Measurements from ENCODE around the gene CHST4.

DNA sequence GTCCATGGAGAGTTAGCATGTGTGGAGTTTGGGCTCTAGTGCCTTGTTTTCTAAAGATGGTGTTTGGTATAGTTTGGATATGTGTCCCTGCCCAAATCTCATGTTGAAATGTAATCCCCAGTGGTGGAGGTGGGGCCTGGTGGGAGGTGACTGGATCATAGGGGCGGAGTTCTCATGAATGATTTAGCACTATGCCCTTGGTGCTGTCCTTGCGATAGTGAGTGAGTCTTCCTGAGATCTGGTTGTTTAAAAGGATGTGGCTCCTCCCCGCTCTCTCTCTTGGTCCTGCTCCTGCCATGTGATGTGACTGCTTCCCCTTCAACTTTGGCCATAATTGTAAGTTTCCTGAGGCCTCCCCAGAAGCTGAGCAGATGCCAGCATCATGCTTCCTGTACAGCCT lies 28.2 kb upstream of the CHST4 start:
- TF ChIP-seq BHLHE40 (IDR thresholded peaks at IDR 0.05; ENCODE audit: low read depth, low read length) (no peak), EP300 (IDR thresholded peaks at IDR 0.05) (no peak), MAZ (IDR thresholded peaks at IDR 0.05; ENCODE audit: borderline replicate concordance, low read depth, low read length) (no peak), SREBF2 (IDR thresholded peaks at IDR 0.05) (no peak), ESRRA (IDR thresholded peaks at IDR 0.05; ENCODE audit: borderline replicate concordance, low read length) (no peak)
- TF ChIP-seq, protein P1, sequence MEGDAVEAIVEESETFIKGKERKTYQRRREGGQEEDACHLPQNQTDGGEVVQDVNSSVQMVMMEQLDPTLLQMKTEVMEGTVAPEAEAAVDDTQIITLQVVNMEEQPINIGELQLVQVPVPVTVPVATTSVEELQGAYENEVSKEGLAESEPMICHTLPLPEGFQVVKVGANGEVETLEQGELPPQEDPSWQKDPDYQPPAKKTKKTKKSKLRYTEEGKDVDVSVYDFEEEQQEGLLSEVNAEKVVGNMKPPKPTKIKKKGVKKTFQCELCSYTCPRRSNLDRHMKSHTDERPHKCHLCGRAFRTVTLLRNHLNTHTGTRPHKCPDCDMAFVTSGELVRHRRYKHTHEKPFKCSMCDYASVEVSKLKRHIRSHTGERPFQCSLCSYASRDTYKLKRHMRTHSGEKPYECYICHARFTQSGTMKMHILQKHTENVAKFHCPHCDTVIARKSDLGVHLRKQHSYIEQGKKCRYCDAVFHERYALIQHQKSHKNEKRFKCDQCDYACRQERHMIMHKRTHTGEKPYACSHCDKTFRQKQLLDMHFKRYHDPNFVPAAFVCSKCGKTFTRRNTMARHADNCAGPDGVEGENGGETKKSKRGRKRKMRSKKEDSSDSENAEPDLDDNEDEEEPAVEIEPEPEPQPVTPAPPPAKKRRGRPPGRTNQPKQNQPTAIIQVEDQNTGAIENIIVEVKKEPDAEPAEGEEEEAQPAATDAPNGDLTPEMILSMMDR (IDR thresholded peaks at IDR 0.05): no peak
- TF ChIP-seq, protein P2, sequence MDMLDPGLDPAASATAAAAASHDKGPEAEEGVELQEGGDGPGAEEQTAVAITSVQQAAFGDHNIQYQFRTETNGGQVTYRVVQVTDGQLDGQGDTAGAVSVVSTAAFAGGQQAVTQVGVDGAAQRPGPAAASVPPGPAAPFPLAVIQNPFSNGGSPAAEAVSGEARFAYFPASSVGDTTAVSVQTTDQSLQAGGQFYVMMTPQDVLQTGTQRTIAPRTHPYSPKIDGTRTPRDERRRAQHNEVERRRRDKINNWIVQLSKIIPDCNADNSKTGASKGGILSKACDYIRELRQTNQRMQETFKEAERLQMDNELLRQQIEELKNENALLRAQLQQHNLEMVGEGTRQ (IDR thresholded peaks at IDR 0.05): no peak
- TF ChIP-seq, protein P3, sequence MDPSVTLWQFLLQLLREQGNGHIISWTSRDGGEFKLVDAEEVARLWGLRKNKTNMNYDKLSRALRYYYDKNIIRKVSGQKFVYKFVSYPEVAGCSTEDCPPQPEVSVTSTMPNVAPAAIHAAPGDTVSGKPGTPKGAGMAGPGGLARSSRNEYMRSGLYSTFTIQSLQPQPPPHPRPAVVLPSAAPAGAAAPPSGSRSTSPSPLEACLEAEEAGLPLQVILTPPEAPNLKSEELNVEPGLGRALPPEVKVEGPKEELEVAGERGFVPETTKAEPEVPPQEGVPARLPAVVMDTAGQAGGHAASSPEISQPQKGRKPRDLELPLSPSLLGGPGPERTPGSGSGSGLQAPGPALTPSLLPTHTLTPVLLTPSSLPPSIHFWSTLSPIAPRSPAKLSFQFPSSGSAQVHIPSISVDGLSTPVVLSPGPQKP (IDR thresholded peaks at IDR 0.05; ENCODE audit: low read depth, low read length): no peak

All from A549 (cell line).